Activated T-helper 1 cell treated with anti-CD3 and anti-CD28 coated beads, Interleukin-2, amount 50 U/mL, for 16 hours (primary cell): Measurements from ENCODE around the gene IHH.
A peak's percentile ranks its signal among the peaks of the same experiment; 100 is the strongest.

ENCODE experiments used
- DNase-seq, 2 donors: peaks; one replicate each; pipeline ENCODE4 v3.0.0-alpha.2; 2020; ENCODE audit warnings: low read depth in 1 of 2, low spot score in 1 of 2

IHH gene

GRCh38 chr2:219041252-219041651, 19.5 kb downstream of the IHH start, which contains the start of gene CFAP65:
Gene CFAP65 (minus strand): TSS chr2:219041516. CDS start chr2:219039048, 2,468 bp downstream.
- no peak for DNase-seq

- DNase-seq: no peak
Measured at GRCh38 chr2:219038600-219038999, 22.1 kb downstream of the IHH start.

- DNase-seq: no peak
Measured at GRCh38 chr2:219037783-219038499, 22.8 kb downstream of the IHH start.

GRCh38 chr2:219035942-219036341, 24.8 kb downstream of the IHH start:
- DNase-seq: no peak

- no peak for DNase-seq
Measured at GRCh38 chr2:219034823-219035222, 25.9 kb downstream of the IHH start.

GRCh38 chr2:219032051-219032745, 28.5 kb downstream of the IHH start:
- DNase-seq: no peak

- no peak for DNase-seq
Measured at GRCh38 chr2:219031005-219031738, 29.5 kb downstream of the IHH start.

- no peak for DNase-seq
Measured at GRCh38 chr2:219030177-219030940, 30.4 kb downstream of the IHH start.

GRCh38 chr2:219029829-219030165, 30.9 kb downstream of the IHH start:
- DNase-seq: peak; percentile 56 to 67

- no peak for DNase-seq
Measured at GRCh38 chr2:219028996-219029828, 31.5 kb downstream of the IHH start.

GRCh38 chr2:219028141-219028540, 32.6 kb downstream of the IHH start:
- no peak for DNase-seq

- no peak for DNase-seq
Measured at GRCh38 chr2:219027511-219028055, 33.1 kb downstream of the IHH start.

GRCh38 chr2:219026946-219027345, 33.8 kb downstream of the IHH start:
- no peak for DNase-seq

GRCh38 chr2:219025637-219026585, 34.8 kb downstream of the IHH start:
- no peak for DNase-seq

- DNase-seq: no peak
Measured at GRCh38 chr2:219024059-219024458, 36.7 kb downstream of the IHH start.

GRCh38 chr2:219023045-219023605, 37.6 kb downstream of the IHH start:
- no peak for DNase-seq

GRCh38 chr2:219022616-219023015, 38.1 kb downstream of the IHH start:
- no peak for DNase-seq

GRCh38 chr2:219022041-219022440, 38.7 kb downstream of the IHH start:
- DNase-seq: no peak

GRCh38 chr2:219021591-219021990, 39.1 kb downstream of the IHH start:
- no peak for DNase-seq
